GM18907 (cell line): ENCODE data around the gene PDE3B.
"Not testable (repeated sequence)": the region's sequence is repeated elsewhere in the genome, so short reads cannot be mapped to it uniquely, and the experiment has no call there.

Experiments
- ATAC-seq: cut with Tn5 transposase; IDR thresholded peaks from one replicate; pipeline ENCODE4 v1.9.1; 2021; ENCODE audit warnings: mild to moderate bottlenecking, moderate library complexity; ENCODE audit not compliant: unreplicated experiment

Gene PDE3B

DNA sequence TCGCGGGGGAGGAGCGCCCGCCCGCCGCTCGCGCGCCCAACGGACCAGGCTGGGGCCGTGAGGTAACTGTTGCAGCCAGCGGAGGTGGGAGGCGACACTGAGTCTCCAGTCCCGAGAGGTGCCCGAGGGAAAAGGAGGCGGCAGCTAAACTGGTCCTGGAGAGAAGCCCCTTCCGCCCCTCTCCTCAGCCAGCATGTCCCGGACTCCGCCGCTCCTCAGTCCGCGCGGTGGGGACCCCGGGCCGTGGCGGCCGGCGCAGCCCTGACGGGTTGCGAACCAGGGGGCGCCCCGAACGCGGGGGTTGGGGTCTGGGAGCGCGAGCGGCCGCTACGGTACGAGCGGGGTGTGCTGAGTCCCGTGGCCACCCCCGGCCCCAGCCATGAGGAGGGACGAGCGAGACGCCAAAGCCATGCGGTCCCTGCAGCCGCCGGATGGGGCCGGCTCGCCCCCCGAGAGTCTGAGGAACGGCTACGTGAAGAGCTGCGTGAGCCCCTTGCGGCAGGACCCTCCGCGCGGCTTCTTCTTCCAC is at the start of gene PDE3B:
Gene PDE3B, plus strand, starts transcription at position 108 of the 529 bp plus-strand sequence. Its CDS starts 272 bp downstream, at position 380.
- peak; percentile 85 for ATAC-seq

DNA sequence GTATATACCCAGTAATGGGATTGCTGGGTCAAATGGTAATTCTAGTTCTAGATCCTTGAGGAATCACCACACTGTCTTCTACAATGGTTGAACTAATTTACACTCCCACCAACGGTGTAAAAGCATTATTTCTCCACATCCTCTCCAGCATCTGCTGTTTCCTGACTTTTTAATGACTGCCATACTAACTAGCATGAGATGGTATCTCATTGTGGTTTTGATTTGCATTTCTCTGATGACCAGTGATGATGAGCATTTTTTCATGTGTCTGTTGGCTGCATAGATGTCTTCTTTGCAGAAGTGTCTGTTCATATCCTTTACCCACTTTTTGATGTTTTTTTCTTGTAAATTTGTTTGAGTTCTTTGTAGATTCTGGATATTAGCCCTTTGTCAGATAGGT is 48.3 kb upstream of the PDE3B start:
- ATAC-seq: not testable (repeated sequence)

DNA sequence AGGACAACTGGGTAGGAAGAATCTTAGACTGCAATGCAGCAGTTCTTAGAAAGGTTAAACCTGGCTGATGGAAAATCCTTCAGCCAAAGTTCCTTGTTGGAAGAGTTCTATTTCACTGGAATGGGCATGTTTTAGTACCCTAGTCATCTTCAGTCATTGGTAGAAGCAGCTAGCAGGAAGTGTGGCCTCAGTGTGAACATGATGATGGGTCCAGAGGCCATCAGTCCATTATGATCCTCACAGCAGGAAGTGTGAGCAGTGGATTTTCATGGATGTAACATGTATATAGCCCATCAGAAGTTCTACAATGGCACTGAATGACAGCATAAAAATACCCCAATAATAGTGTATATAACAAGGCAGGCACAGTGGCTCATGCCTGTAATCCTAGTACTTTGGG is 35.9 kb upstream of the PDE3B start:
- no peak for ATAC-seq

DNA sequence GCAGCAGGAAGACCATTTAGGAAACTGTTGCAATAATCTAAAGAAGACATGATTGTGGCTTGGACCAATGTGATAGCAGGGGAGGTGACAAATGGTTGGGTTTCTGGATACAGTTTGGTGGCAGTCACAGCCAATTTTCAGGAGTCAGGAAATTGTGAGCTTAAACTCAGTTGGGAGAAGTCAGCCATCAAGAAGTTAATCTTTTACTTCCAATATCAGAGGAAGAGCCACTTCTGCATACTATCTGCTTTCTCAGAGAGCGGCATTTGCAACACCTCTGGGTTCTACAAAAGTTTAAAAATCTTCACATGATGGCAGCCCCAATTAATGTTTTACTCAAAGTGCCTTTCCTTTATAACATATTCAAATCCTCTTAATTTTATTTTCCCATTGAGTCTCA is 33.7 kb upstream of the PDE3B start:
- no peak for ATAC-seq

DNA sequence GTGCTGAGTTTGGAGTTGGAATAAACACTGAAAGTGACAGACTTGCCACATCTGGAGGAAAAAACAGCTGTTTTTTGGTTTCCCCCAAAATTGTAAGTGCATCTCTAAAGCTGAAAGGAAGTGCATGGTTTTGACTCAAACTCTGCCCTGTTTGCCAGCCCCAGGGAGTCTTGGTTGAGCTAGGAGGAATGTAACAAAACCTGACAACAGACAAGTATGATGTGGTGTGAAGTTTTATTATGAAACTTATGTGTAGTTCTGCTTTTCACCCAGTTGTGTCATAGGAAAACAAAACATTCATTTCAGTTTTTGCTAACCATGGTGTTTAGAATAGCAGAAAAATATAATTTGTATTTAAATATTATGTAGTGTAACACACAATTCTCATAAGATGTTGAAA is 31.7 kb upstream of the PDE3B start:
- peak; percentile 62 for ATAC-seq

DNA sequence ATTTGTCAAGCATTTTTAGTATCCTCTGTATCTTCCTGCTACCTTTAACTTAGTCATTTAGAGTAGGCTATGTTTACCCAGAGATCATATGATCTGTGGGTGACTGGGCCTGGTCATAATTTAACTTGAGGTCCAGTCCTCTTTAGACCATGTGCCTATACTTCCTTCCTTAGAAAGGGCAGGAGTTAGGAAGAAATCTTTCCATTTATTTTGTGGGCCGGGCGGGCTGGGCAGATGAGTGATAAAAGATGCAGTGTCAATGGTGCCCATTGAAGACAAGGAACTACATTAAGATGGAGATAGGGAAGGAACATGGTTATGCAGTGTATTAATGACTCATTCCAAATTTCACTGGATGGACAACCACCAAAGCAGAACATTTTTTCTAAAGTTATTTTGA is 30.9 kb upstream of the PDE3B start:
- ATAC-seq: peak; percentile 57

DNA sequence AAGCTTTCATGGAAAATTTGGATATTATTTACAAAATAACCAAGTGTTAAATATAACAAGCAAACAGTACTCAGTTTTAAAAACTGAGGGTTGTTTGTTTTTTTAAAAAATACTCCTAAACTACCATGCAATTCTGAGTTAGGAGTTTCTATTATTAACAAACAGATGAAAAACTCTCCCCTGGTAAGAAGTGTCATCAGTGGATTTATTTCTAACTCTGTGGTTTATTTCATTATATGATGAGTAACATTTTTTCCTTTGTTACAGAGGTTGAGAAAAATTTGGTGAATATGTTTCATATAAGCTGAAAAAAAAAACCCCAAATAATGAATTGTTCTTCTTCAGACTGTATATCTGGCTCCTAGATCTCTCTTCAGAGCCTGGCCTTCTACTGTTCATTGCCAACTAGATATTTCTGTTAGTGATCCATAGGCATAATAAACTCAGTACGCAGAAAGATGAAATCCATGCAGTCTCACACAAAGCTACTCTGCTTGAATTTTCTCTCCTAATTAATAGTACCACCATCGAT is 29.4 kb upstream of the PDE3B start:
- no peak for ATAC-seq

DNA sequence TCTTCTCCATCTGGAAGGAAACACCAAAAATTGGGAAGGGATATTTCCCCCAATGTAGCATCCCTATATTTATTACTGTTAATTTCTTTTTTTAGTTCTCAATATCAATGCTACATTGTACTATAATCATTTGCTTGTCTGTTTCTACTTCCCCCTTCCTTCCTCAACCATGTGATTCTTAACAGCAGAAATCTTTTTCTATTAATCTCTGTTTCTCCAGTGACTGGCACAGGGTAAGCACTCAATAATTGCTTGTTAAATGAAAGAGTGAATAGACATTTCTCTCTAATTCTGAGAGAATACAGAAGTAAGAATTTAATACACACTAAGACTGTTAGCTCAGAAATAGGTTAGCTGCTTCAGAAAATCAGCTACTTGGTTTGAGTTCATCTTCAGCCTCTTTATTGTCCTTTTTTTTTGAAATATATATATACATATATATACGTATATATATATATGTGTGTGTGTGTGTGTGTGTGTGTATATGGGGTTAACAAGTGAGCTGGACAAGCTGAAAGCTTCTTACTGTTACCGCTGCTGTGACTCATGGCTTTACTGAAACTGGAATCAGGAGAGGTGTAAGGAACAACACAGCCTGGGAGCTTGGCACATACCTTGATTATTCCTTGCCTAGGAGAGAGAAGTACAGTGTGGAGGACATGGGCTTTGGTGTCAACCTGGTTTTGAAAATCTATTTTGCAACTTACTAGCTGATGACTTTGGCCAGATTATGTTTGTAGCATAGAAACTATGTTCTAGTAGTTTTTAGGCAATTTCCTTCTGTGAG is 26.2 kb upstream of the PDE3B start:
- ATAC-seq: no peak

DNA sequence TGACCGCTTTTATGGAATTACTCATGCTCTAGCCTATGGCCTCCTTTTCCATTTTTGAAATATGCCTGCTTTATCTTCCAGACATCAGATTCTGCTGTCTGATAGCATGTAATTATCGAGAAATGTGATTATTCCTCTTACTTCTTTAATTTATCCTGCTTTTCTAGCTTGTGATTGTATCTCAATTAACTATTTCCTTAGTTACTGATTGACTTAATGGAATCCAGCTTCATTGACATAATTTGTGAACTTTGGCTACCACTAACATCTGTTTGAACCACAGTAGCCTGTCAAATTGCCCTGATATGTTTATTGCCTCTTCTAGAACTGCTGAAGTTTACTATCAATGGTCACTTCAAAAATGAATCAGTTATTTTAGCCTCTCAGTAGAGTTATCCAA is 25.5 kb upstream of the PDE3B start:
- no peak for ATAC-seq

DNA sequence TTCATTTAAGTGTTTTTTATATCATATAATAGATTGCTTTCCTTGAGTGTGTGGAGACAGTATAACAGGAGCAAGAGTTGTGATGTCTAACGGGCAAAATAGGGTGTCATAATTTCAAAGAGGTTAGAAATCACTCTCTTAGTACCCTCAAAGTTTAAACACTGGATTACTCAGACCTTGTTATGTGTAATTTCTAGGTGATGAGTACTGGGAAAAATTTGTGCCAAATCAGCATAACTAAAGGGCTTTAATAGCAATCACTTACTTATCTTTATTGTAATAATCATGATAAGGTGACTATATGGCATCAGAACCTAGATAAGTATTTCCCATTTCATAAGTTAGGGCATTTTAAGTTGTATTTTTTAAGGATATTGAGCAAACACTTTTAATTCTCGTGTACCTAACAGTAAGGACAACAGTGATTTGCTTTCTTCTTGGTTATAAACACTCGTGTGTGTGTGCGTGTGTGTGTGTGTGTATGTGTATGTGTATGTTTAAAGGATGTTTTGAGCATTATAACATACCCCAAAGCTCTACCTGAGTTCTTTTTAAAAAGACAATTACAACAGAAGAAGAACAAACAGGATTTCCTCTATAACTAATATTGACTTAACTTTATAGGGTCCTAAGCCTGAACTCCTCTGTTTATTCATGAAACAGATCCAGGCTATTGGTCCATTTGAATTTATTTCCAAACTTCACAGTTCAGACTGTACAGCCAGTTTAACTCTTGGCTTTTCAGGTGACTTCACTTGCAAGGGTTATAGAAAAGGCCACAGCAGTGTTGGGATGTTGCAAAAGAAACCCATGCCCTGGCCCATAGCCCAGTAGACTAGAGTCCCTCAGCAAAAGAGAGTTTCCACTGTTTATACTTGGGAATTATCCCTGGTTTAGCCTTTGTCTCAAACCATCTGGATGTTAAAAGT is 23.7 kb upstream of the PDE3B start:
- ATAC-seq: no peak

DNA sequence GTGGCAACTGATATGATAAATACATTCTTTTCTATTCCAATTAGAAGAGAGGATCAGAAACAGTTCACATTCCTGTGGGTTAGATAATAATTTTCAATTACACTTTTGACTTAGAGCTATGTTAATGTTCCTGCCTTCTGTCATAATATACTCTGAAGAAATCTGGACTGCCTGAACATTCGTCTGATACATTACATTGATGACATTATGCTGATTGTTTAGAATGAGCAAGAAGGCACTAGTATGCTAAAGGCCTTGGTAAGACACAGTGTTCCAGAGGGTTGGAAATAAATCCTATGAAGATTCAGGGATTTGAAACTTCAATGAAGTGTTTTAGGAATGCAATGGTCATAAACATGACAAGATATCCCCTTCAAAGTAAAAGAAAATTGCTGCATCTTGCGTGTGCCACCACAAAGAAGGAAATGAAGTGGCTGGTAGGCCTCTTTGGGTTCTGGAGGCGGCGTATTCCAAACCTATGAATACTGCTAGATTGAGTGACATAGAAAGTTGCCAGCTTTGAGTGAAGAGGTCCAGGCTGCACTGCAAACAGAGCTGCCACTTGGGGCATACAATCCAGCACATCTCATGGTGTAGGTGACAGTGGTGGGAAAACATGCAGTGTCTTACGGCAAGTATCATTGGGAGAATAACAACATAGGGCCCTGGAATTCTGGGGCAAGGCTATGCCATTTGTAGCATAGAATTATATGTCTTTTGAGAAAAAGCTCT is 21.2 kb upstream of the PDE3B start:
- ATAC-seq: no peak

DNA sequence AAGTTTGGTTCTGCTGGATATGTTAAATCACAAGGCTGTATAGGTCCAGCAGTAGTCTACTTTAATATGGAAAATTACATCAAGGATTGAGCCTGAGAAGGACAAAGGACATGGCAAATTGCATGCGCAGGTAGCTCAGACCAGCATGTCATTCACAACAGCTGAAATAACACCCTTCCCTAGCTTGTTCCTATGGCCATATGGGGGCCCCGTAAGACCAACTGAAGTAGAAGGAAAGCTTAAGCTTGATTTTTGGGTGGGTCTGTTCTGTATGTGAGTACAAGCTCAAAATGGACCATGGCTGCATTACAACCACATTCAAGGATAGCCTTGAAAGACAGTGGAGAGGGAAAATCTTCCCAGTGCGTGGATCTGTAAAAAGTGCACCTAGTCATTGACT is 20.6 kb upstream of the PDE3B start:
- no peak for ATAC-seq

DNA sequence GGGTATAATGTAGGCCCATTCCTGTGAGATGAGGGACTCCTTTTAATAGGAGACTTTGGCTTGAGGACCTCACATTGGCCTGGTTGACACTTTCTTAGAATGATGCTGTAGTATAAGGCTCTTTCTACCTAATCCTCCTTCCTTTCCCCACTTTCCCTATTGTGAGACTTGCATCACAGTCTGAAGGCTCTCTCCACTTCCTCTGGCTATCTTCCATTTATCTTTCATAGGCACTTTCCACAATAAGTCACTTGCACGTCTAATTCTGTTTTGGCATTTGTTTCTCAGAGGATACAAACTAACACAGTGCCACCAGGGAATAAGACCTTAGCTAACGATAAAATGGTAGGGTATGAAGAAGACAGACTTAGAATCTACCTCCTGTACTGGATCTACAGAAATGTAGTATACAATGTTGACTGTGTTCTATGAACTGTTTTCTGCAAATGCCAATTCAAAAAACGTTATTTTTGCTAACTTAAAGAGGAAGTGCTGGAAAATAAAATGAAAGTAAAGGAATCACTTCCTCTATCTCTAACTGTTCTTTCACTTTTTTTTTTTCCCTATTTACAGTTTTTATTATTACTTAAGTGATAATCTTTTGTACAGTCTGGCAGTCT is 17.9 kb upstream of the PDE3B start:
- ATAC-seq: no peak

DNA sequence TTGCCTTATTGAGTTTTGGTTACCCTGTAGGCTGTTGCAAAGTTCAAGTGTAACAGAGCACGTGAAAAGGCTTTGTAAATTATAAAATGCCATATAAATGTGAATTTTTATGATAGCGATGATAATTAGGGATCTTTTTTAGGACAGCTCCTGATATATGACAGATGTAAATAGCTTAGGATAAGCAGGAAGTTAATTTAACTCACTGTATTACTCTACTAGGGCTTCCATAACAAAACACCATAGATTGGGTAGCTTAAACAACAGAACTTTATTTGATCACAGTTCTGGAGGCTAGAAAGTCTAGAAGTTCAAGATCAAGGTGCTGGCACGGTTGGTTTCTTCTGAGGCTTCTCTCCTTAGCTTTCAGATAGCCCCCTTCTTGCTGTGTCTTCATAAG is 17.0 kb upstream of the PDE3B start:
- ATAC-seq: no peak

DNA sequence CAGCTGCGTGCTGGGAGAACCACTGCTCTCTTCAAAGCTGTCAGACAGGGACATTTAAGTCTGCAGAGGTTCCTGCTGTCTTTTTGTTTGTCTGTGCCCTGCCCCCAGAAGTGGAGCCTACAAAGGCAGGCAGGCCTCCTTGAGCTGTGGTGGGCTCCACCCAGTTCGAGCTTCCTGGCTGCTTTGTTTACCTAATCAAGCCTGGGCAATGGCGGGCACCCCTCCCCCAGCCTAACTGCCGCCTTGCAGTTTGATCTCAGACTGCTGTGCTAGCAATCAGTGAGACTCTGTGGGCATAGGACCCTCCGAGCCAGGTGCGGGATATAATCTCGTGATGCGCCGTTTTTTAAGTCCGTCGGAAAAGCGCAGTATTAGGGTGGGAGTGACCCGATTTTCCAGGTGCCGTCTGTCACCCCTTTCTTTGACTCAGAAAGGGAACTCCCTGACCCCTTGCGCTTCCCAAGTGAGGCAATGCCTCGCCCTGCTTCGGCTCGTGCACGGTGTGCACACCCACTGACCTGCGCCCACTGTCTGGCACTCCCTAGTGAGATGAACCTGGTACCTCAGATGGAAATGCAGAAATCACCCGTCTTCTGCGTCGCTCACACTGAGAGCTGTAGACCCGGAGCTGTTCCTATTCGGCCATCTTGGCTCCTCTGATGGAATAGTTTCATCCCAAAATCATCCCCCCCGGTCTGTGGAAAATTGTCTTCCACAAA is 9.9 kb upstream of the PDE3B start:
- not testable (repeated sequence) for ATAC-seq

DNA sequence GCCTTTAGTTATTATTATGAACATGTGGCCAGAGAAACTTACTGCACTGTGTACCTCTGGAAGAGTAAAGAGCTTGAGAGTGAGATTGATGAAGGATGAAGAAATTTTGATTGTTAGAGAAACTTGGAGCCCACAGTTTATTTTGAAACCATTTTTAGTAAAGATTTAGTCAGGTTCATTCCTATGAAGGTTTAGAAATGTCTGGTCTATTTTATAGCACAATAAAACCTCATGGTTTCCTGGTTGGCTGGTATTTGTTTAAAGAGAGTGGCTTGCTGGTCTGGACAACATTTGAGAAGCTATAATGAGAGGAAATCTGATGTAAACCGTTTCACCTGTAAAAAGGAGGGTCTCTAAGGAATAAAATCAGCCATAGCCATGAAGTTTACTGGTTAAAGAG is 8.8 kb upstream of the PDE3B start:
- no peak for ATAC-seq

DNA sequence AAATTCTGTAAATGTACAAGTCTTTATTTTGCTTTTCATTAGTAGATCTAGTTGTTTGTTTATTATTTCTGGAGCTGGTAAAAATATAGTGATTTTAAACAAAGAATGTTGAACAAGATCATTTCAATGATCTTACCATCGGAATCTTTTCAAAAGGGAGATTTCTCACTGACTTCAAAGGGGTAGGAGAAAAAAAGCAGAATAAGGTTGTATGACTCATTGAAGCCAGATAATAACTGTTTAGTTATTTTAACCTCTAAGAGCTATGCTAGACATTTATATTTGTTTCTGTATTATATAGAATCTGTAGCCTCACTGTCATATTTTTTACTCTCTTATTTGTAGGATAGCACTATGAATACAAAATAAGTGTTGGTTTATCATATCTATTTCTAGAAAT is 8.1 kb upstream of the PDE3B start:
- ATAC-seq: no peak

DNA sequence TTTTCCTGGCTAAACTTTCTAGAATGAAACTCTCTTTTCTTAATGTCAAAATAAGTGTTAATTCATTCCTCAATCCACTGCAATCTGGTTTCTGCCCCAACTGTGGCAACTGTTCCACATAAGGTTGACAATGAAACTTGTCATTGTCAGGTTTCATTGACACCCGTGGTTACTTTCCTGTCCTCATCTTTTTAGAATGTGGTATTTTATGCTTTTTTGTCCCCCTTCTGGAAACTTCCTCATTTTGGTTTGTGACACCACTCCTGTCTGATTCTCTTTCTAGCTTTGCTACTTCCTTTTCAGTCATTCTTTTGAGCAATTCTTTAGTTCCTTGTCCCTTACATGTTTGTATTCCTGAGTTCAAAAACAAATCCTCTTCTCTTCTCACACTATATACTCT is 7.5 kb upstream of the PDE3B start:
- ATAC-seq: no peak

DNA sequence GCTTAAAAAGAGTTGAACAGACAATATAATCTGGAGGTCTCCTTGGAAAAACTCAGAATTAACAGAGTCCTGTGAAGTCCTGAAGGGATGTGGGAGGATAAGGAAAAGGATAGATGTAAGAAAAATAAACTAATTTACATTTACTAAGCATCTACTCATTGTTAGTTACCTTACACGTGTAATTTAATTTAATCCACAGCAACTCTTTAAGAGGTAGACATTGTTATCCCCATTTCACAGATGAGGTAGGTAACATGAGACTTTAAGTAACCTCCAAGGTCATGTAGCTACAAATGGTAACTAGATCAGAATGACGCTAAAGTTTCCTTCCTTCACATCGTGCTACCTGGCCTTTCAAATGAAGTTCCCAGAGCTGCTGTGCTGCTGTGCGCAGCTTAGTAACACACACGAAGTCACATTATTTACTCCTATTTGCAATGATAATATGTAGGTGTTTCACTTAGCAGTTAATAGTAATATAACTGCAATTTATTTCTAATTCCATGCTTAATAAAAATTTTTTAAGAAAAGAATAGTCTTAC is 5.7 kb upstream of the PDE3B start:
- no peak for ATAC-seq
